ENCODE results near the gene PFKL. TPM values are rescaled to one million over a fixed set of nuclear protein-coding genes. Genes with fewer than 3 reads are reported as not detected.

PFKL gene
- total RNA-seq, 1 donor from 2014 or later: 106 TPM

- ATAC-seq (peak; percentile 62 to 65), DNase-seq (peak; percentile 90)
- Histone ChIP-seq H3K27ac (peak overlapping the region; percentile 53), H3K4me1 (peaks cover 51% of the 10 kb centered on the region), H3K9me3 (no peaks in the 10 kb centered on the region), H3K4me3 (no peak overlapping the region), H3K27me3 (ENCODE audit: low read depth) (no peaks in the 10 kb centered on the region), H3K36me3 (no peaks in the 10 kb centered on the region)
- TF ChIP-seq CTCF (IDR thresholded peaks at IDR 0.05): peak; percentile 85
- intact Hi-C loops (cut with DNase I): no loop called here
These were observed 2.1 kb upstream of the PFKL start for GRCh38 chr21:44297525-44298290.

- peaks cover 57% of the 10 kb centered on the region for H3K4me1 ChIP-seq
- H3K9me3 ChIP-seq: no peaks in the 10 kb centered on the region
- DNase-seq: no peak
- TF ChIP-seq CTCF (IDR thresholded peaks at IDR 0.05): no peak
- peak overlapping the region; percentile 53 for H3K27ac ChIP-seq
- H3K36me3 ChIP-seq: no peaks in the 10 kb centered on the region
- intact Hi-C loops (cut with DNase I): no loop called here
- no peaks in the 10 kb centered on the region for H3K27me3 ChIP-seq (ENCODE audit: low read depth)
- no peak for ATAC-seq
- no peak overlapping the region for H3K4me3 ChIP-seq
These were observed 1.6 kb upstream of the PFKL start for GRCh38 chr21:44298301-44298700.

GRCh38 chr21:44299085-44299457 is 782 bp upstream of the PFKL start:
- intact Hi-C loops (cut with DNase I): no loop called here
- no peak for ATAC-seq
- Histone ChIP-seq H3K9me3 (no peaks in the 10 kb centered on the region), H3K4me1 (peaks cover 65% of the 10 kb centered on the region), H3K27me3 (ENCODE audit: low read depth) (no peaks in the 10 kb centered on the region), H3K4me3 (peak overlapping the region; percentile 78), H3K36me3 (no peaks in the 10 kb centered on the region), H3K27ac (peak overlapping the region; percentile 95)
- no peak for TF ChIP-seq CTCF (IDR thresholded peaks at IDR 0.05)
- no peak for DNase-seq

GRCh38 chr21:44300262-44300959 is 558 bp downstream of the PFKL start:
- Histone ChIP-seq H3K9me3 (no peaks in the 10 kb centered on the region), H3K27ac (peak overlapping the region; percentile 95), H3K36me3 (no peaks in the 10 kb centered on the region), H3K4me3 (peak overlapping the region; percentile 78), H3K4me1 (peaks cover 66% of the 10 kb centered on the region), H3K27me3 (ENCODE audit: low read depth) (no peaks in the 10 kb centered on the region)
- peak; percentile 88 for DNase-seq
- TF ChIP-seq CTCF (IDR thresholded peaks at IDR 0.05): no peak
- intact Hi-C loops (cut with DNase I): no loop called here
- ATAC-seq: peak; percentile 74 to 82

GRCh38 chr21:44301141-44301540 is 1.3 kb downstream of the PFKL start:
- Histone ChIP-seq H3K27ac (peak overlapping the region; percentile 95), H3K9me3 (no peaks in the 10 kb centered on the region), H3K27me3 (ENCODE audit: low read depth) (no peaks in the 10 kb centered on the region), H3K4me1 (peaks cover 68% of the 10 kb centered on the region), H3K4me3 (peak overlapping the region; percentile 78), H3K36me3 (no peaks in the 10 kb centered on the region)
- no peak for TF ChIP-seq CTCF (IDR thresholded peaks at IDR 0.05)
- DNase-seq (no peak), ATAC-seq (no peak)
- intact Hi-C loops (cut with DNase I): no loop called here
